Astrocyte (in vitro differentiated cells and primary cell): ENCODE data around the gene RBP5.

Source experiments
- EZH2 ChIP-seq: IDR thresholded peaks from 2 replicates; pipeline ENCODE4 v1.6.1; 2012; ENCODE audit warnings: mild to moderate bottlenecking, low read length, inconsistent platforms; ENCODE audit not compliant: insufficient read depth
- TF ChIP-seq, protein P1 (sequence below): IDR thresholded peaks from 2 replicates; pipeline ENCODE4 v1.5.1; 2011; ENCODE audit warnings: low read depth, mild to moderate bottlenecking, inconsistent platforms, low read length, moderate library complexity; ENCODE audit not compliant: insufficient read depth

DNA sequence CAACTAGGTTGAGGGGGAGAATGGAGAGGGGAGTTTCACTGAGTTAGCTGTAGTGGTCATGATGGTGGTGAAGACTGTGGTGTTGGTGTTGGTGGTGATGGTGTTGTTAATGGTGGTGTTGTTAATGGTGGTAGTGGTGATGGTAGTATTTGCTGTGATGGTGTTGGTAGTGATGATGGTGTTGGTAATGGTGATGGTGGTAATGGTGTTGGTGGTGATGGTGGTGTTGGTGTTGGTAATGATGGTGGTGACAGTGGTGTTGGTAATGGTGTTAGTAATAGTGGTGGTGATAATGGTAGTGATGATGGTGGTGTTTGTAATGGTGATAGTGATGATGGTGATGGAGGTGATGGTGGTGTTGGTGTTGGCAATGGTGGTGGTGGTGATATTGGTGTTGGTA lies 45.6 kb downstream of the RBP5 start:
- TF ChIP-seq, protein P1, sequence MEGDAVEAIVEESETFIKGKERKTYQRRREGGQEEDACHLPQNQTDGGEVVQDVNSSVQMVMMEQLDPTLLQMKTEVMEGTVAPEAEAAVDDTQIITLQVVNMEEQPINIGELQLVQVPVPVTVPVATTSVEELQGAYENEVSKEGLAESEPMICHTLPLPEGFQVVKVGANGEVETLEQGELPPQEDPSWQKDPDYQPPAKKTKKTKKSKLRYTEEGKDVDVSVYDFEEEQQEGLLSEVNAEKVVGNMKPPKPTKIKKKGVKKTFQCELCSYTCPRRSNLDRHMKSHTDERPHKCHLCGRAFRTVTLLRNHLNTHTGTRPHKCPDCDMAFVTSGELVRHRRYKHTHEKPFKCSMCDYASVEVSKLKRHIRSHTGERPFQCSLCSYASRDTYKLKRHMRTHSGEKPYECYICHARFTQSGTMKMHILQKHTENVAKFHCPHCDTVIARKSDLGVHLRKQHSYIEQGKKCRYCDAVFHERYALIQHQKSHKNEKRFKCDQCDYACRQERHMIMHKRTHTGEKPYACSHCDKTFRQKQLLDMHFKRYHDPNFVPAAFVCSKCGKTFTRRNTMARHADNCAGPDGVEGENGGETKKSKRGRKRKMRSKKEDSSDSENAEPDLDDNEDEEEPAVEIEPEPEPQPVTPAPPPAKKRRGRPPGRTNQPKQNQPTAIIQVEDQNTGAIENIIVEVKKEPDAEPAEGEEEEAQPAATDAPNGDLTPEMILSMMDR, result no peak
- no peak for TF ChIP-seq EZH2
